Measurements from ENCODE around the gene POLE4. TPM values are rescaled to one million over a fixed set of nuclear protein-coding genes. Genes with fewer than 3 reads are reported as not detected.

The POLE4 gene
- total RNA-seq, 1 experiment from 2014 or later: 25.6 TPM

DNA sequence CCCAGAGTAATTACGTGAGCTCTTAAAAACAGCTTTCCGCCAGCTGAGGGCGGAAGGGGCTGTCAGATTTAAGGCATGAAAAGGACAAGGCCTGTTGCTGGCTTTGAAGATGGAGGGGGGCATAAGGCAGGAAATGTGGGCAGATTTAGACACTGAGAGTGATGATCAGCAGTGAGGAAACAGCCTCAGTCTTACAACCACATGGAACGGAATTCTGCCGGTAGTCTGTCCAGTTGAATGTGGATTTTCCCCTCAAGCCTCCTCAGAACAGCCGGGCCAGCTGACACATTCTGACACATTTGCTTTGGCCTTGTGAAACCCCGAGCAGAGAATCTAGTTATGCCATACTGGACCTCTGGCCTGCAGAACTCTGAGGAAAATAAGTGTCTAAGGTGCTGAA is 16.6 kb downstream of the POLE4 start:
- no peak for TF ChIP-seq TCF7L2 (IDR thresholded peaks at IDR 0.05; ENCODE audit: borderline replicate concordance, extremely low read depth, insufficient read depth, insufficient read length)
- TF ChIP-seq EZH2 (IDR thresholded peaks at IDR 0.05): no peak
- TF ChIP-seq RAD21 (IDR thresholded peaks at IDR 0.05; ENCODE audit: low read depth): no peak
- no peak for TF ChIP-seq FOSL1 (IDR thresholded peaks at IDR 0.05; ENCODE audit: low read depth)
- TF ChIP-seq, protein P1, sequence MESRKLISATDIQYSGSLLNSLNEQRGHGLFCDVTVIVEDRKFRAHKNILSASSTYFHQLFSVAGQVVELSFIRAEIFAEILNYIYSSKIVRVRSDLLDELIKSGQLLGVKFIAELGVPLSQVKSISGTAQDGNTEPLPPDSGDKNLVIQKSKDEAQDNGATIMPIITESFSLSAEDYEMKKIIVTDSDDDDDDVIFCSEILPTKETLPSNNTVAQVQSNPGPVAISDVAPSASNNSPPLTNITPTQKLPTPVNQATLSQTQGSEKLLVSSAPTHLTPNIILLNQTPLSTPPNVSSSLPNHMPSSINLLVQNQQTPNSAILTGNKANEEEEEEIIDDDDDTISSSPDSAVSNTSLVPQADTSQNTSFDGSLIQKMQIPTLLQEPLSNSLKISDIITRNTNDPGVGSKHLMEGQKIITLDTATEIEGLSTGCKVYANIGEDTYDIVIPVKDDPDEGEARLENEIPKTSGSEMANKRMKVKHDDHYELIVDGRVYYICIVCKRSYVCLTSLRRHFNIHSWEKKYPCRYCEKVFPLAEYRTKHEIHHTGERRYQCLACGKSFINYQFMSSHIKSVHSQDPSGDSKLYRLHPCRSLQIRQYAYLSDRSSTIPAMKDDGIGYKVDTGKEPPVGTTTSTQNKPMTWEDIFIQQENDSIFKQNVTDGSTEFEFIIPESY (IDR thresholded peaks at IDR 0.05; ENCODE audit: extremely low read depth, insufficient replicate concordance, low read length): no peak
- TF ChIP-seq, protein P2, sequence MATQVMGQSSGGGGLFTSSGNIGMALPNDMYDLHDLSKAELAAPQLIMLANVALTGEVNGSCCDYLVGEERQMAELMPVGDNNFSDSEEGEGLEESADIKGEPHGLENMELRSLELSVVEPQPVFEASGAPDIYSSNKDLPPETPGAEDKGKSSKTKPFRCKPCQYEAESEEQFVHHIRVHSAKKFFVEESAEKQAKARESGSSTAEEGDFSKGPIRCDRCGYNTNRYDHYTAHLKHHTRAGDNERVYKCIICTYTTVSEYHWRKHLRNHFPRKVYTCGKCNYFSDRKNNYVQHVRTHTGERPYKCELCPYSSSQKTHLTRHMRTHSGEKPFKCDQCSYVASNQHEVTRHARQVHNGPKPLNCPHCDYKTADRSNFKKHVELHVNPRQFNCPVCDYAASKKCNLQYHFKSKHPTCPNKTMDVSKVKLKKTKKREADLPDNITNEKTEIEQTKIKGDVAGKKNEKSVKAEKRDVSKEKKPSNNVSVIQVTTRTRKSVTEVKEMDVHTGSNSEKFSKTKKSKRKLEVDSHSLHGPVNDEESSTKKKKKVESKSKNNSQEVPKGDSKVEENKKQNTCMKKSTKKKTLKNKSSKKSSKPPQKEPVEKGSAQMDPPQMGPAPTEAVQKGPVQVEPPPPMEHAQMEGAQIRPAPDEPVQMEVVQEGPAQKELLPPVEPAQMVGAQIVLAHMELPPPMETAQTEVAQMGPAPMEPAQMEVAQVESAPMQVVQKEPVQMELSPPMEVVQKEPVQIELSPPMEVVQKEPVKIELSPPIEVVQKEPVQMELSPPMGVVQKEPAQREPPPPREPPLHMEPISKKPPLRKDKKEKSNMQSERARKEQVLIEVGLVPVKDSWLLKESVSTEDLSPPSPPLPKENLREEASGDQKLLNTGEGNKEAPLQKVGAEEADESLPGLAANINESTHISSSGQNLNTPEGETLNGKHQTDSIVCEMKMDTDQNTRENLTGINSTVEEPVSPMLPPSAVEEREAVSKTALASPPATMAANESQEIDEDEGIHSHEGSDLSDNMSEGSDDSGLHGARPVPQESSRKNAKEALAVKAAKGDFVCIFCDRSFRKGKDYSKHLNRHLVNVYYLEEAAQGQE (IDR thresholded peaks at IDR 0.05; ENCODE audit: low read depth): no peak
- TF ChIP-seq EZH2phosphoT487 (IDR thresholded peaks at IDR 0.05; ENCODE audit: borderline replicate concordance): no peak
- TF ChIP-seq CBX3 (IDR thresholded peaks at IDR 0.05; ENCODE audit: low read depth): no peak
- TF ChIP-seq SP1 (IDR thresholded peaks at IDR 0.05; ENCODE audit: low read depth): no peak
- no peak for TF ChIP-seq JUND (IDR thresholded peaks at IDR 0.05)
- no peak for TF ChIP-seq SRF (IDR thresholded peaks at IDR 0.05; ENCODE audit: low read depth)
- no peak for TF ChIP-seq POLR2AphosphoS5 (IDR thresholded peaks at IDR 0.05; ENCODE audit: low read depth, low read length)
- no peak for TF ChIP-seq EGR1 (IDR thresholded peaks at IDR 0.05; ENCODE audit: low read depth)
- TF ChIP-seq POLR2A (IDR thresholded peaks at IDR 0.05; ENCODE audit: borderline replicate concordance, extremely low read depth, insufficient read depth, insufficient read length): no peak
- no peak for TF ChIP-seq CEBPB (IDR thresholded peaks at IDR 0.05; ENCODE audit: low read depth)
- TF ChIP-seq, protein P3, sequence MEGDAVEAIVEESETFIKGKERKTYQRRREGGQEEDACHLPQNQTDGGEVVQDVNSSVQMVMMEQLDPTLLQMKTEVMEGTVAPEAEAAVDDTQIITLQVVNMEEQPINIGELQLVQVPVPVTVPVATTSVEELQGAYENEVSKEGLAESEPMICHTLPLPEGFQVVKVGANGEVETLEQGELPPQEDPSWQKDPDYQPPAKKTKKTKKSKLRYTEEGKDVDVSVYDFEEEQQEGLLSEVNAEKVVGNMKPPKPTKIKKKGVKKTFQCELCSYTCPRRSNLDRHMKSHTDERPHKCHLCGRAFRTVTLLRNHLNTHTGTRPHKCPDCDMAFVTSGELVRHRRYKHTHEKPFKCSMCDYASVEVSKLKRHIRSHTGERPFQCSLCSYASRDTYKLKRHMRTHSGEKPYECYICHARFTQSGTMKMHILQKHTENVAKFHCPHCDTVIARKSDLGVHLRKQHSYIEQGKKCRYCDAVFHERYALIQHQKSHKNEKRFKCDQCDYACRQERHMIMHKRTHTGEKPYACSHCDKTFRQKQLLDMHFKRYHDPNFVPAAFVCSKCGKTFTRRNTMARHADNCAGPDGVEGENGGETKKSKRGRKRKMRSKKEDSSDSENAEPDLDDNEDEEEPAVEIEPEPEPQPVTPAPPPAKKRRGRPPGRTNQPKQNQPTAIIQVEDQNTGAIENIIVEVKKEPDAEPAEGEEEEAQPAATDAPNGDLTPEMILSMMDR (IDR thresholded peaks at IDR 0.05 in 2 of 3, conservative IDR thresholded peaks at IDR 0.05 in 1 of 3; ENCODE audit: borderline replicate concordance in 1 of 3, insufficient read depth in 1 of 3, low read depth in 2 of 3, low read length in 2 of 3): no peak
- no peak for TF ChIP-seq YY1 (IDR thresholded peaks at IDR 0.05; ENCODE audit: extremely low read depth, insufficient replicate concordance, low read depth, low read length)
- TF ChIP-seq, protein P4, sequence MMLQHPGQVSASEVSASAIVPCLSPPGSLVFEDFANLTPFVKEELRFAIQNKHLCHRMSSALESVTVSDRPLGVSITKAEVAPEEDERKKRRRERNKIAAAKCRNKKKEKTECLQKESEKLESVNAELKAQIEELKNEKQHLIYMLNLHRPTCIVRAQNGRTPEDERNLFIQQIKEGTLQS (IDR thresholded peaks at IDR 0.05): no peak
- no peak for TF ChIP-seq ZNF274 (IDR thresholded peaks at IDR 0.05; ENCODE audit: low read depth, low read length)
- ATAC-seq (no peak), DNase-seq (ENCODE audit: low read depth, low spot score) (no peak)
- ChIA-PET POLR2A (no interaction called here), RAD21 (ENCODE audit: low non-redundant PET in 1 of 2, low total read pairs in 2 of 2, uncharacterized antibody in 2 of 2, unreplicated experiment in 2 of 2) (no interaction called here), CTCF (no interaction called here)
- H3K9me3 ChIP-seq (ENCODE audit: control insufficient read depth in 1 of 2, insufficient read depth in 1 of 2, low read depth in 1 of 2, low read length in 2 of 2): no peaks in the 10 kb centered on the region
- H3K9ac ChIP-seq (ENCODE audit: low read length): no peak overlapping the region
- intact Hi-C loops (cut with micrococcal nuclease): no loop called here
- H4K20me1 ChIP-seq (ENCODE audit: insufficient read depth): no peaks in the 10 kb centered on the region
- no peak overlapping the region for H3K4me3 ChIP-seq (replicated peaks in 1 of 2; ENCODE audit: low read depth in 1 of 2, low read length in 2 of 2)
- no peaks in the 10 kb centered on the region for H3K79me2 ChIP-seq (ENCODE audit: insufficient read depth, low read length)
- no peaks in the 10 kb centered on the region for H3K4me1 ChIP-seq (ENCODE audit: control insufficient read depth in 1 of 2, insufficient read depth in 2 of 2, low read length in 2 of 2)
- BruUV-seq (replicated peaks): no TSS peak
- H3K9me2 ChIP-seq (ENCODE audit: insufficient read depth): no peaks in the 10 kb centered on the region
- no peaks in the 10 kb centered on the region for H3K36me3 ChIP-seq (ENCODE audit: control insufficient read depth in 1 of 2, insufficient read depth in 2 of 2, low read length in 2 of 2)
- no peaks in the 10 kb centered on the region for H3K27me3 ChIP-seq (ENCODE audit: insufficient read depth, low read length)
- no peak overlapping the region for H3K27ac ChIP-seq (ENCODE audit: low read depth, low read length)
- no peak overlapping the region for H3K4me2 ChIP-seq (ENCODE audit: low read length)
- H2AFZ ChIP-seq (ENCODE audit: low read depth, low read length, poor library complexity, severe bottlenecking): no peak overlapping the region
